ENCODE results near the gene PPP2R5C. TPM values are rescaled to one million over a fixed set of nuclear protein-coding genes. Genes with fewer than 3 reads are reported as not detected.
"Not testable (repeated sequence)": the region's sequence is repeated elsewhere in the genome, so short reads cannot be mapped to it uniquely, and the experiment has no call there.

Gene PPP2R5C
- total RNA-seq, 2 experiments from 2014 or later, result 252 to 268 TPM

DNA sequence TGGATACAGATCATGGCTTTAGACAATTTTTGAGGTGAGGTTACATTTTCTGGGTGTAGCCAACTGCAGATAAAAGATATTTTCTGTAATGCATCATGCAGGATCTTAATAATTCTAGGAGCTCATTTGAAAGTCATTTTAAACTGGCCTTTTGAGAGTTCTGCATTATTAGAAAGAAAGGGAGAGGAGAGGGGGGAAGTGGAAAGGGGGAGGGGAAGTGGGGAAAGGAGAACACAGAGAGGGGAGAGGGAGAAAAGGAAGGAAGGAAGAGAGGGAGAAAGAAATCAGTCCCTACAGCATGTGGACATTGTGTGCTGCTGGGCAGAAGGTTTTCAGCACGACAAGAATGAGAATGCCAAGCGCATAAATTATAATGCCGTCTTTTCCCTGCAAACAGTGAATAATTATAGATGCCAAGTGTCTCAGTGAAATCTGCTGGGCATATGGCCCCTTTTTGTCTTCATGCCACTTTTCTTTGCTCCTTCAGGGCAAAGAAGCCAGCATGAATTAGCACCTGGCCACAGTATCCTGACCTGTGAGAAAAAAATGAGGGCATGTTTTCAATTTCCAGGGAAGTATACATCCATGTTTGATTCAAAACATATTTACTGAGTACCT is 22.7 kb upstream of the PPP2R5C start:
- no peaks in the 10 kb centered on the region for H3K27me3 Mint-ChIP-seq
- ChIA-PET POLR2A (no interaction called here), CTCF (interaction anchor here (0.6 kb wide), 1 partner anchor 443 kb away, joined by 3 read pairs; no protein-coding TSS in a partner anchor)
- intact Hi-C loops (cut with micrococcal nuclease), result no loop called here
- no peak overlapping the region for H3K27ac Mint-ChIP-seq
- no peak overlapping the region for H3K4me3 Mint-ChIP-seq
- DNase-seq, result no peak
- H3K4me1 Mint-ChIP-seq (ENCODE audit: low read depth), result peaks cover 15% of the 10 kb centered on the region
- peaks cover 4% of the 10 kb centered on the region for H3K36me3 Mint-ChIP-seq
- H3K9me3 Mint-ChIP-seq, result peaks cover 25% of the 10 kb centered on the region

- Mint-ChIP-seq H3K27me3 (no peaks in the 10 kb centered on the region), H3K4me1 (ENCODE audit: low read depth) (peaks cover 10% of the 10 kb centered on the region), H3K9me3 (peaks cover 25% of the 10 kb centered on the region), H3K27ac (no peak overlapping the region), H3K36me3 (peaks cover 4% of the 10 kb centered on the region), H3K4me3 (no peak overlapping the region)
- POLR2A ChIA-PET, result interaction anchor here (0.7 to 1.1 kb wide), 2 partner anchors 8 to 127 kb away, joined by 3 read pairs; no protein-coding TSS in a partner anchor
- intact Hi-C loops (cut with micrococcal nuclease), result no loop called here
- DNase-seq, result no peak
- CTCF ChIA-PET, result no interaction called here
Observed at GRCh38 chr14:101739446-101740141, 21.9 kb upstream of the PPP2R5C start.

DNA sequence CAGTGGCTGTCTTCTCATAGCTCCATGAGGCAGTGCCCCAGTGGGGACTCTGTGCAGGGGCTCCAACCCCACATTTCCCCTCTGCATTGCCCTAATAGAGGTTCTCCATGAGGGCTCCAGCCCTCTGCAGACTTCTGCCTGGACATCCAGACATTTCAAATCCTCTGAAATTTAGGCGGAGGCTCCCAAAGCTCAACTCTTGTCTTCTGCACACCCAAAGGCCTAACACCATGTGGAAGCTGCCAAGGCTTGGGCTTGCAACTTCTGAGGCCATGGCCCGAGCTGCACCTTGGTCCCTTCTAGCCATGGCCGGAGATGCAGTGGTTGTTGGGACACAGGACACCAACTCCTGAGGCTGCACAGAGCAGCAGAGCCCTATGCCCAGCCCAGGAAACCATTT is 20.5 kb upstream of the PPP2R5C start:
- POLR2A ChIA-PET, result interaction anchor here (1.1 kb wide), 1 partner anchor 125 kb away, joined by 3 read pairs; no protein-coding TSS in a partner anchor
- CTCF ChIA-PET, result no interaction called here
- Mint-ChIP-seq H3K27me3 (no peaks in the 10 kb centered on the region), H3K4me3 (no peak overlapping the region), H3K9me3 (peaks cover 25% of the 10 kb centered on the region), H3K36me3 (peaks cover 4% of the 10 kb centered on the region), H3K27ac (no peak overlapping the region), H3K4me1 (ENCODE audit: low read depth) (peaks cover 10% of the 10 kb centered on the region)
- intact Hi-C loops (cut with micrococcal nuclease), result no loop called here
- no peak for DNase-seq

- DNase-seq, result no peak
- Mint-ChIP-seq H3K4me1 (ENCODE audit: low read depth) (peaks cover 3% of the 10 kb centered on the region), H3K27ac (no peak overlapping the region), H3K4me3 (no peak overlapping the region), H3K9me3 (peaks cover 25% of the 10 kb centered on the region), H3K36me3 (peaks cover 4% of the 10 kb centered on the region), H3K27me3 (no peaks in the 10 kb centered on the region)
- POLR2A ChIA-PET, result no interaction called here
- intact Hi-C loops (cut with micrococcal nuclease), result no loop called here
- CTCF ChIA-PET, result no interaction called here
Observed at GRCh38 chr14:101743701-101744100, 17.8 kb upstream of the PPP2R5C start.

GRCh38 chr14:101744382-101744781 is 17.1 kb upstream of the PPP2R5C start:
- intact Hi-C loops (cut with micrococcal nuclease); H3K4me1 Mint-ChIP-seq (ENCODE audit: low read depth); H3K36me3 Mint-ChIP-seq; DNase-seq; POLR2A ChIA-PET; H3K4me3 Mint-ChIP-seq; CTCF ChIA-PET; H3K27ac Mint-ChIP-seq; H3K27me3 Mint-ChIP-seq: not testable (repeated sequence)
- peaks cover 25% of the 10 kb centered on the region for H3K9me3 Mint-ChIP-seq

DNA sequence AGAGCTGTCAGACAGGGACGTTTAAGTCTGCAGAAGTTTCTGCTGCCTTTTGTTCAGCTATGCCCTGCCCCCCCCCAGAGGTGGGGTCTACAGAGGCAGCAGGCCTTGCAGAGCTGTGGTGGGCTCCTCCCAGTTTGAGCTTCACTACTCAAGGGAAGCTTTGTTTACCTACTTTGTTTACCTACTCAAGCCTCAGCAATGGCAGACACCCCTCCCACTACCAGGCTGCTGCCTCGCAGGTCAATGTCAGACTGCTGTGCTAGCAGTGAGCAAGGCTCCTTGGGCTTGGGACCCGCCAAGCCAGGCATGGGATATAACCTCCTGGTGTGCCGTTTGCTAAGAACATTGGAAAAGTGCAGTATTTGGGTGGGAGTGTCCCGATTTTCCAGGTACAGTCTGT is 11.8 kb upstream of the PPP2R5C start:
- H3K4me3 Mint-ChIP-seq; intact Hi-C loops (cut with micrococcal nuclease); H3K9me3 Mint-ChIP-seq; H3K36me3 Mint-ChIP-seq; H3K27ac Mint-ChIP-seq; H3K4me1 Mint-ChIP-seq (ENCODE audit: low read depth); POLR2A ChIA-PET; DNase-seq: not testable (repeated sequence)
- CTCF ChIA-PET, result interaction anchor here (0.6 kb wide), 1 partner anchor 31 kb away, joined by 3 read pairs; no protein-coding TSS in a partner anchor
- H3K27me3 Mint-ChIP-seq, result peaks cover 10% of the 10 kb centered on the region

DNA sequence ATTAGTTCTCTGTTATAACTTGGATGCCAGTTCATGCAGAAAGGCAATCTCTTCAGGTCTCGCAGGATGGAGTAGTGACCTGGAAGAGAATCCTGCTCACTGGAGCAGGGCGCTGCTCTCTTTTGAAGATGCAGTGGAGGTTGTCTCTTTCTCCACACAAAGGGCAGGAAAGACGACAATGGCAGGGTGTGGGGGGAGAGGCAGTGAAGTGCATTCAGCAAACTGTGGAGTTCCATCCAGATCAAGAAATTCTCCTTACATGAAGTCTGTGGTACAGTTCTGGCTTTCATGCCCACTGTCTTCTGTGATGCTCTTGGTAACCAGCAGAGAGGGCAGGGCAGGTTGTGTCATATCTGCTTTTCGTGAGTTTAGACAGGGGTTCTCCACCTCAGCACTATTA is 6.6 kb upstream of the PPP2R5C start:
- peaks cover 9% of the 10 kb centered on the region for H3K27me3 Mint-ChIP-seq
- POLR2A ChIA-PET, result no interaction called here

GRCh38 chr14:101755591-101756324 is 5.8 kb upstream of the PPP2R5C start:
- CTCF ChIA-PET, result no interaction called here
- POLR2A ChIA-PET, result no interaction called here
- Mint-ChIP-seq H3K27ac (no peak overlapping the region), H3K36me3 (no peaks in the 10 kb centered on the region), H3K4me1 (ENCODE audit: low read depth) (peaks cover 13% of the 10 kb centered on the region), H3K27me3 (peaks cover 7% of the 10 kb centered on the region), H3K4me3 (no peak overlapping the region), H3K9me3 (peaks cover 3% of the 10 kb centered on the region)
- DNase-seq, result no peak
- intact Hi-C loops (cut with micrococcal nuclease), result no loop called here

More for the DNA sequence above, 6.6 kb upstream of the PPP2R5C start:
- H3K4me3 Mint-ChIP-seq, result no peak overlapping the region
- CTCF ChIA-PET, result no interaction called here
- peaks cover 10% of the 10 kb centered on the region for H3K4me1 Mint-ChIP-seq (ENCODE audit: low read depth)
- no peak for DNase-seq
- H3K36me3 Mint-ChIP-seq, result no peaks in the 10 kb centered on the region
- H3K27ac Mint-ChIP-seq, result no peak overlapping the region
- H3K9me3 Mint-ChIP-seq, result peaks cover 3% of the 10 kb centered on the region
- intact Hi-C loops (cut with micrococcal nuclease), result no loop called here

- Mint-ChIP-seq H3K9me3 (peaks cover 3% of the 10 kb centered on the region), H3K36me3 (no peaks in the 10 kb centered on the region), H3K27ac (no peak overlapping the region), H3K27me3 (peaks cover 7% of the 10 kb centered on the region), H3K4me1 (ENCODE audit: low read depth) (peaks cover 13% of the 10 kb centered on the region), H3K4me3 (no peak overlapping the region)
- intact Hi-C loops (cut with micrococcal nuclease), result no loop called here
- no peak for DNase-seq
- POLR2A ChIA-PET, result no interaction called here
- CTCF ChIA-PET, result interaction anchor here (0.8 kb wide), 1 partner anchor 13 kb away, joined by 3 read pairs; no protein-coding TSS in a partner anchor
Observed at GRCh38 chr14:101757064-101757838, 4.3 kb upstream of the PPP2R5C start.

- H3K27me3 Mint-ChIP-seq, result peaks cover 3% of the 10 kb centered on the region
- ChIA-PET CTCF (interaction anchor here (3.4 kb wide), 1 partner anchor 51 kb away, joined by 36 read pairs; no protein-coding TSS in a partner anchor), POLR2A (no interaction called here)
- no peak overlapping the region for H3K4me3 Mint-ChIP-seq
- H3K9me3 Mint-ChIP-seq, result peaks cover 3% of the 10 kb centered on the region
- no peak for DNase-seq
- H3K4me1 Mint-ChIP-seq (ENCODE audit: low read depth), result peaks cover 16% of the 10 kb centered on the region
- no peak overlapping the region for H3K27ac Mint-ChIP-seq
- intact Hi-C loops (cut with micrococcal nuclease), result no loop called here
- no peaks in the 10 kb centered on the region for H3K36me3 Mint-ChIP-seq
Observed at GRCh38 chr14:101757839-101758211, 3.7 kb upstream of the PPP2R5C start.

- ChIA-PET CTCF (interaction anchor here (1.0 to 3.4 kb wide), 4 partner anchors 10 to 56 kb away, joined by 3 to 36 read pairs (median 3); no protein-coding TSS in a partner anchor), POLR2A (interaction anchor here (2.3 kb wide), 1 partner anchor 28 kb away, joined by 13 read pairs; no protein-coding TSS in a partner anchor)
- H3K4me3 Mint-ChIP-seq, result no peak overlapping the region
- intact Hi-C loops (cut with micrococcal nuclease), result no loop called here
- H3K27ac Mint-ChIP-seq, result no peak overlapping the region
- no peak for DNase-seq
- H3K9me3 Mint-ChIP-seq, result no peaks in the 10 kb centered on the region
- H3K4me1 Mint-ChIP-seq (ENCODE audit: low read depth), result peaks cover 26% of the 10 kb centered on the region
- peaks cover 6% of the 10 kb centered on the region for H3K36me3 Mint-ChIP-seq
- H3K27me3 Mint-ChIP-seq, result no peaks in the 10 kb centered on the region
Observed at GRCh38 chr14:101758913-101759593, 2.5 kb upstream of the PPP2R5C start.
